CD4-positive, alpha-beta T cell treated with Interleukin-6 for 4 hours (primary cell): ENCODE results near the gene ARHGAP40.
"Not testable (repeated sequence)": the region's sequence is repeated elsewhere in the genome, so short reads cannot be mapped to it uniquely, and the experiment has no call there.

Source experiments
- DNase-seq: peaks from one replicate; pipeline ENCODE4 v3.0.0-alpha.2; 2020; ENCODE audit warnings: mixed read lengths

Gene ARHGAP40

DNA sequence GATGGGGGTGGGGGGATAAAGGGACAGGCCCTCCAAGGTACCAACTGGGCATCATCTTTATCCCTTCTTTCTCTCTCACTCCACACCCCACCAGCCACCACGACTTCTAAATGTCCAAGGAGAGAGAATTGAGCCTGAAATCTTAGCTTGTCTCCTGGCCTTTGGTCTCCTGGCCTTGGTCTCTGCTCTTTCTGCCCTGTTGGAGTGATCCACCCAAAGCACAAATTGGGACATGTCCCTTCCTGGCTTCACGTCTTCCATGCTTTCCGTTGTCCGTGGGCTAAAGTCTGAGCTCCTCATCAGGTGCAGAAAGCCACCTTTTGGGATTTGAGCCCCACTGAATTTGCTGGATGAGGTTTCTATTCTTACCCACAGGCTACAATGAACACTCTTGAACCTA lies 12.3 kb upstream of the ARHGAP40 start:
- no peak for DNase-seq

DNA sequence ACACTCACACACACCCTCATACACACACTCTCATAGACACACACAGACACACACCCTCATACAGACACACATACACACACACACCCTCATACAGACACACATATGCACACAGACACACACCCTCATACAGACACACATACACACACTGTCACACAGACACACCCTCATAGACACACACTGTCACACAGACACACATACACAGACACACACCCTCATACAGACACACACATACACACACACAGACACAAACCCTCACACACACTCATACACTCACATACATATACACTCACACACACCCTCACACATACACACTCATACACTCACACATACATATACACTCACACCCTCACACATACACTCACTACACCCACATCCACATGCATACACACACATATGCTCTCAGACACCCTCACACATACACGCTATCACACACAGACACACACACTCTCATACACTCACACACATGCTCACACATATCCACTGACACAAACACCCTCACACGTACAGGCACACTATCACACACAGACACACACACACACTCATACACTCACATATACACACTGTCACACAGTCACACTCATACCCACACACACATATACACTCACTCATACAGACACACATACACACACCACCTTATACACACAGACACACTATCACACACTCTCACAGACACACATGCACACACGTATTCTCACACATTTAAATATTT lies 11.5 kb upstream of the ARHGAP40 start:
- DNase-seq = no peak

DNA sequence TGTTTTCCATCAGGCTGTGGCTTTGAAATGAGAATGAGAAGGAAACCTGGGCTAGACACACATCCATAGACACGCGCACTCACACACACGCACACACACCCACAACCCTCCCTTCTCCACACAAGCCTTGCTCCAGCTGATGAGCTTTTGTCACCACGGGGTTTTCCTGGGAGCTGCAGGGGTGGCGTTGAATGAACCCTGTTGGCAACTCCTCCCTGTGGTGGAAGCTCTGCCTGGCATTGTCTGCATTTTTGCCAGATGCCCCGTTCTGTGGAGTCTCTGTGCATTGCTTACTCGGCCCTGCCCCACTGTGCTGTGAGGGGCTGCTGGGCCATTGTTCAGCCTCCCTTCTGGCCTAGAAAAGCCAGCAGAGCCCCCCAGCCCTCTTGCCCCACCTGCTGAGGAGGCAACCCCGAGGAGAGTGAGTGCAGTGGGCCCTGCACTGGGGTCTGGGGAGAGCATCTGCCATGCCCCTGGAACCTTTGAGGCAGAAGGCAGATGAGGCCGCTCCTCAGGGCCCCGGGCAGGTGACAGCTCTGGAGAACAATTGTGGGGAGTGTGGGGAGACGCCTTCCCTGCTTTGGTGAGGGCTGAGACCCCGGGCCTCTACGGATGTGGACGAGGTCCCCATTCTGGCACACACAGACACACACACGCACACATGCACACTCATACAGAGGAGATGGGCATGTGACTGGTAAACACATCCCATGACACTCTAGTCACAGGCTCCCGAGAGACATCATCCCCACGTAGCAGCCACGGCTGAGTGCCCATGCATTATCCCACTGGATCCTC lies 10.7 kb upstream of the ARHGAP40 start:
- DNase-seq = no peak

DNA sequence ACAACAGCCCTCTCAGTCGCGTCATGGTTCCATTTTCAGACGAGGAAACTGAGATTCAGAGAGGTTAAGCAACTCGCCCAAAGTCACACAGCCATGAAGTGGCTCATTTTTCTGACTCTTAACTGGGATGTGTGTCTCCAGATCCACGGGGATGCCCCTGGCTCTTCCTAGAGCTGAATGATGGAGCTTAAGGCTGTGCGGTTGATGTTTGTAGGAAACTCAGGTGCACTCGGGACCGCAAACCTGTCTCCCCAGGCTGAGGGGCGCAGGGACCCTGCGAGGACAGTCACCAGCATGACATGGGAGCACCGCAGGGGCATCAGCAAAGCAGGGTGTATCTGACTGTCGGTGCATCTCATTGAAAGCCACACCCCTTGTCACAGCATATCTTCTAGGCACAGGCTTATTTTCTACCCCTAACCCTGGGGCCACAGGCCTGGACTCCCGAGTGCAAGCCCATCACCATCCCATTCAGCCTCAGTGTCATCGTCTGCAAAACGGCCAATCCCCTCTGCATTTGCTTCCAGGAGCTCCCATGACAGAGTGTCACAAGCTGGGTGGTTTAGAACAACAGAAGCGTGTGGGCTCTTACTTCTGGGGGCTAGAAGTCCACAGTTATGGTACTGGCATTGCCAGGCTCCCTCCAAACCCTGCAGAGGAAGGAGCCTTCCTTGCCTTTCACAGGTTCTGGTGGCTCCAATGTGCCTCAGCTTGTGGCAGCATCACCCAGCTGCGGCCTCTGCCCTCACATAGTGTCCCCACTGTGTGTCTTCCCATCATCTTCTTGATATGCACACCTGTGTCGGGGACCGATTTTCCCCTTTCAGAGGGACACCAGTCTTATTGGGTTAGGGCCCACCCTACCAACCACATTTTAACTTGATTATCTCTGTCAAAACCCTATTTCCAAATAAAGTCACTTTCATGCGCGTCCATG lies 9.9 kb upstream of the ARHGAP40 start:
- no peak for DNase-seq

DNA sequence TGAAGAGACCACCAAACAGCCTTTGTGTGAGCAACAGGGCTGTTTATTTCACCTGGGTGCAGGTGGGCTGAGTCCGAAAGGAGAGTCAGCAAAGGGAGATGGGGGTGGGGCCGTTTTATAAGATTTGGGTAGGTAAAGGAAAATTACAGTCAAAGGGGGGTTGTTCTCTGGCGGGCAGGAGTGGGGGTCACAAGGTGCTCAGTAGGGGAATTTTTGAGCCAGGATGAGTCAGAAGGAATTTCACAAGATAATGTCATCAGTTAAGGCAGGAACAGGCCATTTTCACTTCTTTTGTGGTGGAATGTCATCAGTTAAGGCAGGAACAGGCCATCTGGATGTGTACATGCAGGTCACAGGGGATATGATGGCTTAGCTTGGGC lies 9.2 kb upstream of the ARHGAP40 start:
- not testable (repeated sequence) for DNase-seq

DNA sequence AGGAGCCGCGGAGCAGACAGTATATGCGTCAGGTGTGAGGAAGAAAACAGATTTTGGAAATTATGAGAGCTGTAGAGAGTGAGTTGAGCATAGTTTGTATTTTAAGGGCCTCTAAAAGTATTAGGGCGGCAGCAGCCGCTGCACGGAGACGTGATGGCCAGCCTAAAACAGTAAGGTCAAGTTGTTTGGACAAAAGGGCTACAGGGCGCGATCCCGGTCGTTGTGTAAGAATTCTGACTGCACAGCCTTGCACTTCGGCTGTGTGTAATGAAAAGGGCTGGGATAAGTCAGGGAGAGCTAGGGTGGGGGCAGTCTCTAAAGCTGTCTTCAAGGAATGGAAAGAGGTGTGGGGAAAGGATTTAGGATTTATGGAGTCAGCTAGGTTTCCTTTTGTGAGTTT lies 7.3 kb upstream of the ARHGAP40 start:
- not testable (repeated sequence) for DNase-seq

DNA sequence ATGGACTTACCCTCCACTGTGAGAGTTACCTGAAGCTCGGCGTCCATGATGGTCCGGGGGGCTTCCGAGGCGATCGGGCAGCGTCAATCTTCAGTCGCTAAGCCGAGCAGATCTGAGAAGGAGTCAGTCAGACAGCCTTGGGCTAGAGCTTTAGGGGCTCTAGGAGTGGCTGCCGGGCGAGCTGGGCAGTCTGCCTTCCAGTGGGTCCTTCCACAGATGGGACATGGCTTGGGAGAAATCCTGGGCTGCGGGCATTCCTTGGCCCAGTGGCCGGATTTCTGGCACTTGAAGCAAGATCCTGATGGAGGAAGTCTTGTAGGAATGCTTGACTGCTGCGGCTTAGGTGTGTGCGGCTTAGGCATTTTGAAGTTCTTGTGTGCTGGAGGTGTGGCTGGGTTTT lies 5.7 kb upstream of the ARHGAP40 start:
- DNase-seq = not testable (repeated sequence)

DNA sequence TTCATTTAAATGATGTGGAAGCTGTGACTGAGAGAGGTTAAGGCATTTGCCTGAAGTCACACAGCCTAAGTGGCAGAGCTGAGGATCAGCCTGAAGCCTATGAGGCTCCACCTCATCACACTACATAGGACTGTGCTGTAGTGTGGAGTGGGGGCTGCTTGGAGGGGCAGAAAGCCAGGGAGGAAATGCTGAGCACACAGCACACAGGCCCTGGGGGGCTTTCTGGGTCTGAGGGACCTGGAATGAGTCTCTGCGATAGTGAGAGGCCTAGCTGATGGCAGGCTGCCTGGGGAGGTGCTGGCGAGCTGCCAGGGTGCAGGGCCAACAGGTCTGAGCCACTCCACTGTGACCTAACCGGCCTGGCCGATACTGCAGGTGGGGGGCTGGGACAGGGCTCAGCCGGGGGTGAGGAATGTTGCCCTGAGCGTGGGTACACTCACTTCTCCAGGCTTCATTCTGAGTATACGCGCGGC lies 2.2 kb upstream of the ARHGAP40 start:
- DNase-seq = no peak

DNA sequence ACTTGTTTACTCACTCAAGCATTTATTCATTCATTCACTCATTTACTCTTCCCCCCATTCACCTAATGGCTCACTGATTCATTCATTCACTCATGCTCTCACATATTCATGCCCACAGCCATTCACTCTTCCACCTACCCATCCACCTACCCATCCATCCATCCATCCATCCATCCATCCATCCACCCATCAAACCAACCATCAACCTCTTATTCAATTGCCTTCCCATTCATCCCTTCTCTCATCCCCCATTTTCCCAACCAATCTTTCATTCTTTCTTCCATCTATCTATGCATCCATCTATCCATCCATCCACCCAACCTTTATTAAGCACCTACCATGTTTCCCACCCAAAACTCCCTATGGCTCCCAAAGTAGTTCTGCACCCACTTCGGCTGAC lies 1.6 kb upstream of the ARHGAP40 start:
- no peak for DNase-seq

DNA sequence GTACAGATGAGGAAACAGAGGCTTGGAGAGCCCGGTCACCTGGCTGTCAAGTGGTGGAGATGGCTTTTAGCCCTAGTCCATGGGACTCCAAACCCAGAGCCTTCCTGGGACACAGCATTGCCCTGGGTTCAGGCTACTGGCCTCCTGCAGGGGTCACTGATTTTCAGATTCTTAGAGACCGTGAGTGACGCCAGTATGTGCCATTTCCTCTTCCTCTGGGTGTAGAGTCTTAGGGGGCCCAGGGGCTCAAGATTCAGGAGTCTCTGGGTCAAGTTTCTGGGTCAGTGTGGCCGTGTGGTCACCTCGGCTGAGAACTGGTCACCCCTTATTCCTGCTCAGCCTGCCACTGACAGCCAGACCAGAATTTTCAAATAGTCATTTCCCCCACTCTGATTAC lies 574 bp downstream of the ARHGAP40 start:
- no peak for DNase-seq

DNA sequence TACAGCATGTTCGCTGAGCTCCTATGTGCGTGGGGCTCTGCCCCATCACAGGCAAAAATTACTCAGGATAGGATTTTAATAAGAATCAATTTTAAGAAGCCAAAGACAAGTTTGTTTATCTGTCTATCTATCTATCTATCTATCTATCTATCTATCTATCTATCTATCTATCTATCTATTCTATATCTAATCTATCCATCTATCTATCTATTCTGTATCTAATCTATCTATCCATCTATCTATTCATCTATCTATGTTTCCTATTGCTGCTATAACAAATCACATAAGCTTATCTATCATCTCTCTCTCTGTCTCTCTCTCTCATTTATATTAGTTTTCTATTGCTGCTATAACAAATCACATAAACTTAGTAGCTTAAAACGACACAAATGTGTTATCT lies 1.7 kb downstream of the ARHGAP40 start:
- no peak for DNase-seq

DNA sequence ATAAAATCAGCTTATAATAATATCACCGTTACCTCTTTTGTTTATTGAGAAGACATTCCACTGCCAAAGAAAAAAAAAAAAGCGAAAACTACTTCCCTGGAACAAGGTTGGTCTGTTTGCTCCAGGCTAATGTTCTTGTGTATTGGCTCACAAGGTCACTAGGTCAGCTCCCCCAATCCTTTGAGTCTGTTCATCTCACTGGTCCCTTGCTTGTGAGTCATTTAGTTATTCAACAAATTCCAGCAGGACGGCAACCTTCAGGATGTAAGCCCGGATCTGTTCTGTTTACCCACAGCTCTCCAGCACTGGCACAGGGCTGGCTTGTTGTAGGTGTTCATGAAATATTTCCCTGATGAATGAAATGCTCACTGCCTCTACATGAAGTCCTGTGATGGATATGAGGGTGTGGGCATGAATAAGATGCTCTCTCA lies 3.3 kb downstream of the ARHGAP40 start:
- no peak for DNase-seq

DNA sequence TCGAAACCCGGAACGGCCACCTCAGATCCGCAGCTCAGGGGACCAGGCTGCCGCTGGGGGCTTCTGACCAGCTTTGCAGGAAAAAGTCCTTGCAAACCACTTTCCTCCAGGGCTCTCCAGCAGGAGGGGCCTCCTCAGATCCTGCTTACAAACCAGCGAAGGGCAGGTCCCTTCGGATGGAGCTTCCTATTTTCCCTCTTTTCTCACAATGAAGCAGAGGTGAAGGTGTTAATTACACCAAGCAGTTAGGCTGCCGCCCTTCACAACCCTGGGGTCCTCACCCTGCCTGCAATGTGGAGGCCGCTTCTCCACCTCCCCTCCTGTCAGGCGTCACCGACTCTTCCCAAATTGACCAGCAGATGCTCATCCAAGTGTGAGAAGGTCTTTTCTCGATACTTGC lies 5.7 kb downstream of the ARHGAP40 start:
- no peak for DNase-seq

DNA sequence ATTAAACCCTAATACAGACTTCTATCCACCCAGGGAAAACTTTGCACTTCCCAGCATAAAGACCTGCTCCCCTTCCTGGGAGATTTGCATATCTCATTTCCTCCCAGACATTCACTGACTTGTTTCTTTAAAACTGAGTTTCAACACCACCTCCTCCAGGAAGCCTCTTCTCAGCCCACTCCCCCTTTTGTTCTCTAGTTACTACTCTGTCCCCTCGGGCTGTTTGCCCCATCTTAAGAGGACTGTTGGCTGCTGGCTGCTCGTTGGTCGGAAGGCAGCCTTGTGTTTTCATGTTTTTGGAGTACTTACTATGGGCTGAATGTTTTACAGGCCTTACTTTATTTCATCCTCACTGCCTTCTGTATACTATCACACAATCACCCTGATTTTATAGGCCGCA lies 6.6 kb downstream of the ARHGAP40 start:
- DNase-seq = no peak

DNA sequence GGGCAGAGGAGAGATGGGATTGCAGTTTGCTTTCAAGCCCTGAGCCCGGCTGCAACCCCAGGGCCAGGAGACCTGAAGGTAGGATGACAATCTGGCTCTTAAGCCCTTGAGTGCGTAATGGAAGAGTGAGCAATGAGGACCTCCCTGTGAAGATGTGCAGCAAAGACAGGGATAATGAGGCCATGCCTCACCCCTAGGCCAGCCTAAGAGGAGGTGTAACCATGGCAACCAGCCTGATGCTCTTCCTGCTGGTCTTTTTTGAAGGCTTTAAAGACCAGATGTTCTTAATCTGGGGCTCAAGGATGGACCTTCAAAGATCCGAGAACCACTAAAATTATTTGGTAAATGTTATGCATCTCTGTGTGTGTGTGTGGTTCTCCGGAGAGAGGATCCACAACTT lies 8.2 kb downstream of the ARHGAP40 start:
- no peak for DNase-seq

DNA sequence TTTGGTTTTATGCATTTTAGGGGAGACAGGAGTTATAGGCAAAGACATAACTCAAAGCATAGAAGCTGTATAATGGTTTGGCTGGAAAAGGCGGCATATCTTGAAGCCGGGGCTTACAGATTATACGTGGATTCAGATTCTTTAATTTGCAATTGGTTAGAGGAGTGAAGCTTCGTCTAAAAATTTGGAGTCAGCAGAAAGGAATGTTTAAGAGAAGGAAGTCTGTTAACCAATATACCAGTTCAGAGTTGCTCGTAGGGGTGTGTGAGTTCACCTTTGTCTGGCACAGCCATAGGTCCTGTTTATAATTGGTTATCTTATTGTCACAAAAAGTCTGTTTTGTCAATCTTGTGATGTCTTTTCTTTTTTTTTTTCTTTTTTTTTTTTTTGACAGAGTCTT lies 8.9 kb downstream of the ARHGAP40 start:
- no peak for DNase-seq

DNA sequence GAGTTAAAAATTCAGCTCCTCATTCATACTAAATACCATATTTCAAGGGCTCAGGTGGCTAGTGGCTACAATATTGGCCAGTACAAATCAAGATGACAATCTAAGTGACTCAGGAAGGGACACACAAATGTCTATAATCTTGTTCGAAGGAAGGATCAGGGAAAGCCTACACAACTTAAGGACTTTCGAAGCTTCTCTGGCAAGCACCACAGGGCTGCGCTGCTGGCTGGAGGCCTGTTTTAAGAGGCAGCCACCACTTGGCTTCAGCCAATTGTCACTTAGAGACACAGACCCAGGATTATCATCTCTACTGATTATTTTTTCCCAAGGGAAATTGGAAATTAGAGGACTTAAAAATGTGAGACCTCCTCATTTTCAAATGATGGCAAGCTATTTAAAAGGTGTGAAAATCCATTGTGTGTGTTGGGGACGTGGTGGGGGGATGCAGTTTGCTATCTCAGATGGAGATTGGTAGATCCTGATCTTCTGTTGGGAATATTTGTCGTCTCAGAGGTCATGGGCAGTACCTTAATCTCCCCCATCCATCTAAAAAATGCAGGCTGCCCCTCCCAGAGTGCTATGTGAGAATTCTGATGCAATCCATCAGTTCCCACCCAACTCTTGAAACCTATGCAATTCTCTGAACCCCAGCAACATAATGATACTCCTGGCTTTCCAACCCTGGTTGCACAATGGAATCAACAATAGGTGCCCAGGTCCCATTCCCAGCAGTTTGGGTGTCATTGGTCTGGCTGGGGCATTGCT lies 11.3 kb downstream of the ARHGAP40 start:
- no peak for DNase-seq

DNA sequence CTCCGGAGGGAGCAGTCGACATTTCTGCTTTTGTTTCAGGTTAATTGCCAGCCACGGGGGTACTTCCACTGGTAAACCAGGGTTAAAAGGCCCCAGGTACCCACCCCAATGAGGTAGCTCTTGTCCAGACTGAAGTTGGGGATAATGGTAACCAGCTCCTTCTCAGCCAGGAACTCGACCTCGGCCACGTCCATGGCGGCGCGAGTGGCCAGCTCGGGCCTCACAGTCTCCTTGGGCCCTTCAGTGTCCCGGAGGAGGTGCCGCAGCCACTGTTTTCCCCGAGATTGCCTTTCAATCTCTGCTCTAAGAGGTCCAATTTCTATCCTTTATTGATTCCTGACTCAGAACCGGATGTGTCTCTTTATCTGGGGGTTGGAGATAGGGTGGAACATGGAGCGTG lies 13.7 kb downstream of the ARHGAP40 start:
- DNase-seq = no peak

DNA sequence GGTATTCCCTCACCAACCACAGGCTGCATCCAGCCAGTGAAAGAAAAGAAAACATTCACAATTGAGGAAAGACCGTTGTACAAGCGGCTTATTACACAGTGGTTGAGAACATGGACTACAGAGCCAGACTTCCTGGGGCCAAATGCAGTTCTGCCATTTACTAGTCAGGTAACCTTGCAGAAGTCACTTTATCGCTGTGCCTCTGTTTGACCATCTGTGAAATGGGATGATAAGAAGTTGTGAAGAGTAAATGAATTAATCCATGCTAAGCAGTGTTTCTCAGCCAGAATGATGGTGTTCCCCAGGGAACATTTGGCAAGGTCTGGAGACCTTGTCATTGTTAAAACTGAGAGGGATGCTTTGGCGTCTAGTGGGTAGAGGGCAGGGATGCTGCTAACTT lies 14.8 kb downstream of the ARHGAP40 start:
- DNase-seq = no peak

DNA sequence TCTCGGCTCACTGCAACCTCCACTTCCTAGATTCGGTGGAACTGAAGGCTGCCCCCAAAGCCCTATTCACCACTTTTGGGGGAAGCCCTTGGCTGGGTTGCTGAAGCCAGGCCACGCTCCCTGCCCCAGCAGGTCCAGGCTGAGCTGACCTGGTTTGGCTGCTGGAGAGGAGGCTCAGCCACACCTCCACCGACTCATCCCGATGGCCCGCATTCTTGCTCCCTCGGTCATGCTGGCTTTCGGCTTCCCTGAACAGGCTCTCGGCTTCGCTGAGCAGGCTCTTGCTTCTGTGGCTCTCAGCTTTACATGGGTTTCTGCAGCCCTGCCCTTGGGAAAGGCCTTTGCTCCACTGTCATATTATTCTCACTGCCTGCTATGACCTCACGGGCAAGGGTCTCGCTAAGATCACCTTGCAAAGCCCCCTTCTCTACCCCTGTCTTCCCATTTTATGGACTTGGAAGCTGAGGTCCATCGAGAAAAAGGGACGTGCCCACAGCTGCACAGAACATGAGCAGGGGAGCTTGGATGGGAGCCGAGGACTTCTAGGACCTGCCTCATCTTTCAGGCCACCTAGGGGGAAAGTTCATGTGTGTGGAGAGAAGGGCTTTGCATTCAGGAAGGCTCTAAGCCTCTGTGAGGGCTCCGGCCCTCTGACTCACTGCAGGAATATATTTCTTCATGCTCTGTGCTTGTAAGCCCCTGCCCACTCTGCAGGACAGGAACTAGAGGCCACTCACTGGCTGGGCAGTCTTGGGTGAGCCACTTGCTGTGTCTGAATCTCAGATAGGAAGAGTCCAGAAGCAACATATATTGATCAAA lies 15.6 kb downstream of the ARHGAP40 start:
- no peak for DNase-seq

DNA sequence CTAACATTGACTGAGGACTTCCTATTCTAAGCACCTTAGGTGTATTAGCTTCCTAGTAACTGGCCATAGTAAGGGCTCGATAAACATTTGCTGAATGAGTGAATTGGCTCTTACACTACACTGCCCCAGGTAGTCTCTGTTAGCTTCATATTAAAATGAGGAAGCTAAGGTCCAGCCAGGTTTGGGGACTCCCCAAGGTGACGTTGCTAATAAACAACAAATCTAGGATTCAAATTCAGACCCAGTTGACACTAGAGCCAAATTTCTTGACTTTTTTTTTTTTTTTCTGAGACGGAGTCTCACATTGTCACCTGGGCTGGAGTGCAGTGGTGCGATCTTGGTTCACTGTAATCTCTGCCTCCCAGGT lies 16.2 kb downstream of the ARHGAP40 start:
- no peak for DNase-seq

DNA sequence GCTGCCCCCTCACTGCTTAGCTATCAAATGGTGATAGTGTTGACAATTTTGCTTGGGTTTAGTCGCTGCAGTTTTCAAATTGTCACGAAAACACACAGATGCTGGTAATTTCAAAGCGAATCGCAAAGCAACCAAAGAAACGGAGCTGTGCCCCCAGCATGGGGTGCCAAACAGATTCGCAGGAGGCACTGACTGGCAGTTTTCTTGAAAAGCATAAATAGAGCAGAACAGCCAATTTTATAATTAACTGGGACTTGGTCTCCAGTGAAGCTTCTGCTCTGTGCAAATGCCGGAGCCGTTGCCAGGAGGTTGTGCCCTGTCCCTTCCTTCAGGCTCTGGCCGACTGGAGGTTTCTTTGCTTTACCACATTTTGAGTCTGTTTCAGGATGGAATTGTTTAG lies 18.8 kb downstream of the ARHGAP40 start:
- no peak for DNase-seq
